Lung (tissue), 12 donors: Measurements from ENCODE around the gene CAMK4. TPM values are rescaled to one million over a fixed set of nuclear protein-coding genes. Genes with fewer than 3 reads are reported as not detected.
A peak's percentile ranks its signal among the peaks of the same experiment; 100 is the strongest.

Experiments
- ATAC-seq: fragments of 200-7000 bp; cut with Tn5 transposase; one replicate; pipeline ENCODE4 v1.9.1; 2020; ENCODE audit warnings: moderate number of reproducible peaks; ENCODE audit not compliant: insufficient read depth, low FRiP score
- DNase-seq, 3 donors: peaks; one replicate each; pipeline ENCODE4 v3.0.0-alpha.2; 2013 to 2017
- H3K27ac ChIP-seq, 2 donors: one replicate each; pipeline ENCODE4 v1.5.1; 2013; ENCODE audit warnings: mild to moderate bottlenecking in 2 of 2, moderate library complexity in 2 of 2, control low read depth in 1 of 2, inconsistent platforms in 1 of 2, low read depth in 1 of 2, low read length in 1 of 2
- H3K27me3 ChIP-seq, 3 donors: one replicate each; pipeline ENCODE4 v1.5.1; 2013; ENCODE audit warnings: low read length in 2 of 3; ENCODE audit not compliant: control insufficient read depth in 3 of 3, insufficient read depth in 3 of 3
- H3K36me3 ChIP-seq, 4 donors: one replicate each; pipeline ENCODE4 v1.5.1; 2013; ENCODE audit warnings: low read length in 4 of 4, mild to moderate bottlenecking in 1 of 4, moderate library complexity in 1 of 4; ENCODE audit not compliant: control insufficient read depth in 4 of 4, insufficient read depth in 4 of 4
- H3K4me1 ChIP-seq, 5 donors: one replicate each; pipeline ENCODE4 v1.5.1; 2013; ENCODE audit warnings: low read length in 5 of 5, mild to moderate bottlenecking in 2 of 5, moderate library complexity in 1 of 5; ENCODE audit not compliant: control insufficient read depth in 5 of 5, insufficient read depth in 5 of 5
- H3K4me3 ChIP-seq: one replicate; pipeline ENCODE4 v1.5.1; 2013; ENCODE audit warnings: mild to moderate bottlenecking, control low read depth, moderate library complexity
- H3K9ac ChIP-seq, 2 donors: one replicate each; pipeline ENCODE4 v1.5.1; 2013; ENCODE audit warnings: low read length in 2 of 2, control low read depth in 1 of 2; ENCODE audit not compliant: insufficient read depth in 1 of 2
- H3K9me3 ChIP-seq, 4 donors: one replicate each; pipeline ENCODE4 v1.5.1; 2013; ENCODE audit warnings: low read length in 3 of 4, mild to moderate bottlenecking in 1 of 4, moderate library complexity in 1 of 4; ENCODE audit not compliant: control insufficient read depth in 4 of 4, insufficient read depth in 3 of 4
- CTCF ChIP-seq: IDR thresholded peaks from 2 replicates; pipeline ENCODE4 v1.5.1; 2012; ENCODE audit warnings: mild to moderate bottlenecking; ENCODE audit errors: control extremely low read depth, extremely low read depth
- WGBS, 2 donors: extraction: QIAGEN DNeasy Blood & Tissue Kit; methylation state at CpG; one replicate each; pipeline ENCODE4 v1.1.7; 2013; 5-methylcytosine and 5-hydroxymethylcytosine counted together
- polyA plus RNA-seq, 2 donors: library from polyadenylated mRNA; stranded (reverse); fragments of 200-250 nt; gene quantifications; one replicate each; pipeline ENCODE4 v1.2.1, GENCODE V29; 2013
- total RNA-seq, 2 donors: library from RNA; depleted of rRNA in 1 of 2; stranded (reverse); fragments of >200 nt in 1 of 2; gene quantifications; one replicate each; pipeline ENCODE4 v1.2.1, GENCODE V29; 2014 to 2021
- donor health status: control.
- donor health status: control.
- donor health status: Bipolar disorder and iron deficiency.
- donor health status: healthy.
- donor health status: DM: yes; HTN: yes; CAD: no.

CAMK4 gene
- total and polyA plus RNA-seq, 4 donors, result 0.18 to 27.7 (median 0.73) TPM

DNA sequence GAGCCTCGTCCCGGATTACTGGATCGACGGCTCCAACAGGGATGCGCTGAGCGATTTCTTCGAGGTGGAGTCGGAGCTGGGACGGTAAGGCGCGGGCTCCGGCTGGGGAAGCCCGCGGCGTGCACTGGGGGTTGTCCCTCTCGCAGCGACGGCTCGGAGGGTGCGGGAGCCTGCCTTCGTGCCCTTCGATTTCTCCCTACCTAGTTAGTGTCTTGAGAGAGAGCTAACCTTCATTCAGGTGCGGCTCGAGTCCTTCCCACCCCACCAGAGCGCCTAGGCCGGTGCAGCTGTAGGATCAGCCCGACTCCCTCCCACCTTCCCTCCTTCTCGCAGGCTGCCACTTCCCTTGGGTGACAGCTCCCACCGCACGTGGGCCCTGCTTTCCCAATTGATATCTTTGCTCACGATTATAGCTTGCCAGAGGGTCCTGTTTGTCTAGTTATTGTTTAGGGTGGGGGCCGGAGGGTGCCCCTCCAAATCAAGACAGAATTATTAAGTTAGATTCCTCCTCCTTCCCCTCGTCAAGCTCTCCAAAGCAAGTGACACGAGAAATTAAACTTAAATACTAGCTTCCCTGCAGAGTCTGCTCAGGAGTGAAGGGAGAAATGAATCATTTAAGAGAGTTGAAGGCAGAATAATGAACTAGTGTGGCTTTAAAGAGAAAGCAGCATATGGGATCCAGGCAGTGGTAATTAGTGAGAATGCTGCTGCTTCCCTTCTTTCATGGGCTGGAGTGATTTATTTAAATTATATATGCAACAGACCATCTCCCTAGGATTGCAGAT, 569 bp downstream of the CAMK4 start:
- Histone ChIP-seq H3K4me3 (peak overlapping the region; percentile 51), H3K36me3 (no peaks in the 10 kb centered on the region), H3K9me3 (peaks cover 0 to 2% (median 0%) of the 10 kb centered on the region in 4 donors), H3K4me1 (peaks cover 0 to 49% (median 2%) of the 10 kb centered on the region in 5 donors), H3K27me3 (peaks cover 0 to 4% (median 0%) of the 10 kb centered on the region in 3 donors), H3K27ac (no peak overlapping the region), H3K9ac (peak overlapping the region in 1 of 2 donors; percentile 72)
- ATAC-seq (no peak), DNase-seq (peak in 2 of 3 donors; percentile 21 to 22)
- WGBS, 2 donors, result 2 to 4% methylated on average over 34 of the region's 34 CpGs
- TF ChIP-seq CTCF, result no peak

GRCh38 chr5:111225926-111226325, 1.7 kb downstream of the CAMK4 start:
- no peak overlapping the region for H3K9ac ChIP-seq
- no peak for DNase-seq
- no peak for ATAC-seq
- H3K36me3 ChIP-seq, result no peaks in the 10 kb centered on the region
- 77 to 81% methylated on average over 4 of the region's 4 CpGs for WGBS, 2 donors
- peaks cover 0 to 4% (median 0%) of the 10 kb centered on the region in 3 donors for H3K27me3 ChIP-seq
- H3K4me3 ChIP-seq, result no peak overlapping the region
- H3K9me3 ChIP-seq, result peaks cover 0 to 2% (median 0%) of the 10 kb centered on the region in 4 donors
- no peak for TF ChIP-seq CTCF
- H3K27ac ChIP-seq, result no peak overlapping the region
- peaks cover 0 to 49% (median 2%) of the 10 kb centered on the region in 5 donors for H3K4me1 ChIP-seq

- Histone ChIP-seq H3K9me3 (peaks cover 0 to 2% (median 0%) of the 10 kb centered on the region in 4 donors), H3K9ac (no peak overlapping the region), H3K27ac (no peak overlapping the region), H3K27me3 (peaks cover 0 to 4% (median 0%) of the 10 kb centered on the region in 3 donors), H3K4me3 (no peak overlapping the region), H3K36me3 (no peaks in the 10 kb centered on the region), H3K4me1 (peaks cover 0 to 49% (median 2%) of the 10 kb centered on the region in 5 donors)
- WGBS, 2 donors, result 84 to 88% methylated on average over 6 of the region's 6 CpGs
- TF ChIP-seq CTCF, result no peak
- DNase-seq, result no peak
- ATAC-seq, result no peak
These were observed 2.4 kb downstream of the CAMK4 start for GRCh38 chr5:111226556-111226955.
